Fibroblast of skin of left quadriceps (primary cell): ENCODE data around the gene TYMS.

ENCODE experiments used
- DNase-seq, 2 experiments: peaks; one replicate each; pipeline ENCODE4 v3.0.0-alpha.2; 2013; ENCODE audit warnings: low read depth in 2 of 2

TYMS gene

DNA sequence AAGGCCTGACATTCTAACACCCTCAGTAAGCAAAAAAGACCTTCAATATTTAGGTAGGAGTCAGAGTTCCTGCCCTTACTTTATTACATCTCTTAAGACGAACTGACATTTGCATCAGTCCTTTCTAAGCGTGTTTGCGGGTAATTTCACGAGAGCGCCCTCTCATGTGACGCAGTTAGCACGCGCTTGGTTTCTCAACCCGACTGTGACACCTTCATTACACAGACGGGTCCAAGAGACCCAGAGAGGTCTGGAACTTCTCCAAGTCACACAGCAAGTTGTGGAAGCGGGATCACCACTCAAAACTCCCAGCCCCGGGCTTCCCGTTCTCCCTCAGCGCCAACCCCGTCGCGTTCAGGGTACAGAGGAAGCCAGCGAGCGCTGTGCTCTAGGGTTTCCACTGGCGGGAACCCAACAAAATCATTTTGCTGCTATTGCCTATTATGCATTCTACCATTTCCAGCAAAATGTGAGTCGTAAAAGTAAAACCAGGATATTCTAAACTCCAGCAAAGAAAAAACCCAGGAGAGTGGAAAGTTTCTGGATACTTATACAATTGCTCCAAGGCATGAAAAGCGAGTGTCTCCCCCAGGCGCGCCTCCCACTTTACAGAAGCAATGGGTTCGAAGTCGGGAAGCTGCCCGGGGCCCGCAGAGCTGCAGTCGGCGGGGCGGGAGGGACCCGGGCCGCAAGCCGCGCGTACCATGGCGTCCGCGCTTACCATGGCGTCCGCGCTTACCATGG is 54.4 kb downstream of the TYMS start:
- DNase-seq = peak; percentile 55 to 61

GRCh38 chr18:712401-713134 is 55.1 kb downstream of the TYMS start, which contains the start of gene ENOSF1:
TSS of gene ENOSF1 (minus strand) at chr18:712630. CDS start at chr18:712587, 43 bp downstream.
- DNase-seq = peak; percentile 50 to 52

GRCh38 chr18:713135-713490 is 55.7 kb downstream of the TYMS start:
- no peak for DNase-seq

GRCh38 chr18:715626-716025 is 58.2 kb downstream of the TYMS start:
- peak; percentile 42 to 43 for DNase-seq

- DNase-seq = no peak
These were observed 59.5 kb downstream of the TYMS start for GRCh38 chr18:717003-717402.
